H1 (cell line): ENCODE data around the gene ZMIZ1. TPM values are rescaled to one million over a fixed set of nuclear protein-coding genes. Genes with fewer than 3 reads are reported as not detected.

Source experiments
- CTCF ChIA-PET: fragments of 300-600 bp; sonication (Branson Sonifier 250); formaldehyde crosslinking; loops from one replicate; lab custom pipeline; 2021; ENCODE audit not compliant: partially characterized antibody; lab: Charles Lee
- POLR2A ChIA-PET: fragments of 300-600 bp; sonication (Branson Sonifier 250); formaldehyde crosslinking; loops from one replicate; lab custom pipeline; 2021; ENCODE audit warnings: inconsistent platforms; ENCODE audit not compliant: partially characterized antibody; lab: Charles Lee
- DNase-seq, 2 experiments: peaks; one replicate each; pipeline versions ENCODE4 v3.0.0 to v3.0.0-alpha.2; 2010 to 2022; ENCODE audit warnings: low spot score in 2 of 2, low read depth in 1 of 2, mixed read lengths in 1 of 2
- FAIRE-seq: peaks from 2 replicates; lab custom pipeline; 2011; peaks lifted over from hg19 to GRCh38; lab: Jason Lieb, UNC
- H2AFZ ChIP-seq: 2 replicates; pipeline ENCODE4 v1.8.1; 2012; ENCODE audit warnings: low read length, inconsistent platforms
- H2AK5ac ChIP-seq: 2 replicates; pipeline ENCODE4 v1.6.1; 2013; ENCODE audit warnings: low read depth, low read length
- H2BK120ac ChIP-seq: replicated peaks from 2 replicates; pipeline ENCODE3; 2013; ENCODE audit warnings: low read depth, low read length, inconsistent platforms
- H2BK12ac ChIP-seq: 2 replicates; pipeline ENCODE4 v1.6.1; 2013; ENCODE audit warnings: low read depth, low read length
- H2BK15ac ChIP-seq: 2 replicates; pipeline ENCODE4 v1.6.1; 2013; ENCODE audit warnings: low read length
- H2BK20ac ChIP-seq: 2 replicates; pipeline ENCODE4 v1.6.1; 2013; ENCODE audit warnings: low read length
- H2BK5ac ChIP-seq: 2 replicates; pipeline ENCODE4 v1.6.1; 2013; ENCODE audit warnings: low read depth, low read length
- H3K14ac ChIP-seq: 2 replicates; pipeline ENCODE4 v1.6.1; 2013; ENCODE audit warnings: inconsistent platforms; ENCODE audit not compliant: insufficient read length
- H3K18ac ChIP-seq: 2 replicates; pipeline ENCODE4 v1.6.1; 2013; ENCODE audit warnings: low read length; ENCODE audit errors: extremely low read depth
- H3K23ac ChIP-seq: 2 replicates; pipeline ENCODE4 v1.6.1; 2013; ENCODE audit warnings: inconsistent platforms; ENCODE audit not compliant: insufficient read length
- H3K23me2 ChIP-seq: 2 replicates; pipeline ENCODE4 v1.6.1; 2013; ENCODE audit warnings: low read depth, low read length
- H3K27ac ChIP-seq: 2 replicates; pipeline ENCODE4 v1.6.1; 2011; ENCODE audit warnings: low read depth, low read length, inconsistent platforms
- H3K27me3 ChIP-seq, 4 experiments: replicated peaks in 1 of 4; 1 replicate in 1 of 4; 2 replicates in 3 of 4; pipeline versions ENCODE4 v1.6.1 to v1.8.1; 2011 to 2013; ENCODE audit warnings: low read length in 3 of 4, mild to moderate bottlenecking in 3 of 4, inconsistent platforms in 2 of 4, mixed read lengths in 2 of 4, moderate library complexity in 1 of 4; ENCODE audit not compliant: control insufficient read depth in 3 of 4, insufficient read depth in 3 of 4; ENCODE audit errors: extremely low read depth in 1 of 4
- H3K36me3 ChIP-seq, 4 experiments: 2 replicates each; pipeline versions ENCODE4 v1.6.1 to v1.8.1; 2011 to 2013; ENCODE audit warnings: mild to moderate bottlenecking in 4 of 4, low read length in 3 of 4, moderate library complexity in 2 of 4, control low read depth in 1 of 4, inconsistent platforms in 1 of 4; ENCODE audit not compliant: insufficient read depth in 4 of 4, control insufficient read depth in 2 of 4
- H3K4ac ChIP-seq: replicated peaks from 2 replicates; pipeline ENCODE3; 2013; ENCODE audit warnings: low read length, low read depth, mixed read lengths, inconsistent platforms; ENCODE audit not compliant: insufficient read length
- H3K4me1 ChIP-seq, 4 experiments: replicated peaks in 1 of 4; 1 replicate in 1 of 4; 2 replicates in 3 of 4; pipeline versions ENCODE4 v1.6.1 to v1.8.1; 2011 to 2013; ENCODE audit warnings: low read length in 3 of 4, inconsistent platforms in 2 of 4, mixed read lengths in 1 of 4; ENCODE audit not compliant: insufficient read depth in 4 of 4, control insufficient read depth in 3 of 4
- H3K4me2 ChIP-seq, 2 experiments: 2 replicates each; pipeline versions ENCODE4 v1.6.1 to v1.8.1; 2011 to 2013; ENCODE audit warnings: low read depth in 2 of 2, low read length in 2 of 2, control low read depth in 1 of 2, inconsistent platforms in 1 of 2, mild to moderate bottlenecking in 1 of 2; ENCODE audit not compliant: insufficient read depth in 1 of 2
- H3K4me3 ChIP-seq, 4 experiments: fragments of 200-600, 300-600 bp in 1 of 4; sonication (generic), shearing (Covaris generic), sonication (Bioruptor Twin) in 1 of 4; 2 replicates each; pipeline versions ENCODE4 v1.5.1 to v1.8.1; 2011 to 2016; ENCODE audit warnings: low read length in 4 of 4, low read depth in 3 of 4, control low read depth in 2 of 4, inconsistent platforms in 2 of 4, mild to moderate bottlenecking in 2 of 4, mixed read lengths in 1 of 4, moderate library complexity in 1 of 4; ENCODE audit not compliant: insufficient read depth in 2 of 4; ENCODE audit errors: extremely low read depth in 1 of 4
- H3K56ac ChIP-seq: replicated peaks from 2 replicates; pipeline ENCODE3; 2013; ENCODE audit warnings: low read depth, mild to moderate bottlenecking, mixed read lengths, low read length, inconsistent platforms; ENCODE audit not compliant: insufficient read length
- H3K79me1 ChIP-seq: 2 replicates; pipeline ENCODE4 v1.6.1; 2013; ENCODE audit warnings: low read depth, low read length, control low read depth
- H3K79me2 ChIP-seq, 2 experiments: 2 replicates each; pipeline versions ENCODE4 v1.6.1 to v1.8.1; 2012 to 2013; ENCODE audit warnings: low read length in 2 of 2, mild to moderate bottlenecking in 2 of 2, inconsistent platforms in 1 of 2; ENCODE audit not compliant: insufficient read depth in 2 of 2, control insufficient read depth in 1 of 2
- H3K9ac ChIP-seq, 4 experiments: replicated peaks in 1 of 4; 1 replicate in 1 of 4; 2 replicates in 3 of 4; pipeline versions ENCODE4 v1.6.1 to v1.8.1; 2011 to 2013; ENCODE audit warnings: low read depth in 3 of 4, low read length in 3 of 4, control low read depth in 2 of 4, mild to moderate bottlenecking in 2 of 4, moderate library complexity in 2 of 4, inconsistent platforms in 1 of 4; ENCODE audit errors: extremely low read depth in 1 of 4
- H3K9me3 ChIP-seq, 2 experiments: 2 replicates each; pipeline versions ENCODE4 v1.6.1 to v1.8.1; 2012 to 2013; ENCODE audit warnings: mild to moderate bottlenecking in 2 of 2, moderate library complexity in 2 of 2, control low read depth in 1 of 2, inconsistent platforms in 1 of 2, low read depth in 1 of 2, low read length in 1 of 2, mixed read lengths in 1 of 2; ENCODE audit not compliant: insufficient read depth in 2 of 2
- H4K20me1 ChIP-seq, 2 experiments: replicated peaks in 1 of 2; 2 replicates each; pipeline versions ENCODE3 to v1.8.1; 2011 to 2013; ENCODE audit warnings: inconsistent platforms in 2 of 2, low read length in 2 of 2, mild to moderate bottlenecking in 1 of 2; ENCODE audit not compliant: insufficient read depth in 2 of 2, control insufficient read depth in 1 of 2
- H4K5ac ChIP-seq: 2 replicates; pipeline ENCODE4 v1.6.1; 2013; ENCODE audit warnings: low read length, low read depth, mixed read lengths, inconsistent platforms; ENCODE audit not compliant: insufficient read length
- H4K8ac ChIP-seq: 2 replicates; pipeline ENCODE4 v1.8.0; 2013; ENCODE audit warnings: mild to moderate bottlenecking, moderate library complexity, low read length, inconsistent platforms; ENCODE audit not compliant: insufficient read depth; ENCODE audit errors: extremely low read depth
- H4K91ac ChIP-seq: replicated peaks from 2 replicates; pipeline ENCODE3; 2013; ENCODE audit warnings: low read length, mixed read lengths, inconsistent platforms; ENCODE audit not compliant: insufficient read length
- CBX8 ChIP-seq: fragments of 300-800, 300-1000 bp; sonication (generic); IDR thresholded peaks from 2 replicates; pipeline ENCODE4 v1.7.1; 2016; ENCODE audit warnings: low read depth, low read length, borderline replicate concordance
- CEBPB ChIP-seq: IDR thresholded peaks from 2 replicates; pipeline ENCODE4 v1.6.1; 2012; ENCODE audit warnings: low read depth, low read length
- EGR1 ChIP-seq: IDR thresholded peaks from 2 replicates; pipeline ENCODE4 v1.6.1; 2011; ENCODE audit warnings: low read depth, low read length, borderline replicate concordance
- EZH2 ChIP-seq: fragments of 200-600 bp; sonication (generic); IDR thresholded peaks from 2 replicates; pipeline ENCODE4 v1.7.1; 2012; ENCODE audit warnings: low read depth, mild to moderate bottlenecking, moderate library complexity, low read length, inconsistent platforms; ENCODE audit not compliant: severe bottlenecking
- FOSL1 ChIP-seq: IDR thresholded peaks from 2 replicates; pipeline ENCODE4 v1.6.1; 2011; ENCODE audit warnings: mild to moderate bottlenecking, low read depth, low read length, moderate library complexity; ENCODE audit not compliant: insufficient read depth
- JUN ChIP-seq: IDR thresholded peaks from 2 replicates; pipeline ENCODE4 v1.6.1; 2011; ENCODE audit warnings: low read depth, mild to moderate bottlenecking, improper control_type of control experiment, low read length
- POLR2A ChIP-seq, 2 experiments: IDR thresholded peaks; 1 replicate in 1 of 2; 2 replicates in 1 of 2; pipeline ENCODE4 v1.6.1; 2011; ENCODE audit warnings: low read depth in 2 of 2, low read length in 2 of 2, mild to moderate bottlenecking in 2 of 2; ENCODE audit errors: control extremely low read depth in 1 of 2
- RAD21 ChIP-seq, 2 experiments: IDR thresholded peaks in 1 of 2; conservative IDR thresholded peaks in 1 of 2; 2 replicates each; pipeline ENCODE4 v1.6.1; 2011; ENCODE audit warnings: low read depth in 2 of 2, low read length in 2 of 2, improper control_type of control experiment in 1 of 2, inconsistent platforms in 1 of 2, mild to moderate bottlenecking in 1 of 2, moderate library complexity in 1 of 2
- RNF2 ChIP-seq: fragments of 200-900, 300-1000 bp; sonication (generic); IDR thresholded peaks from 2 replicates; pipeline ENCODE4 v1.7.1; 2016; ENCODE audit warnings: borderline replicate concordance, low read depth, mild to moderate bottlenecking, antibody characterized with exemption, low read length; ENCODE audit not compliant: poor library complexity, severe bottlenecking; ENCODE audit errors: missing control alignments
- TBP ChIP-seq: IDR thresholded peaks from 2 replicates; pipeline ENCODE4 v1.6.1; 2011; ENCODE audit warnings: low read depth, low read length, improper control_type of control experiment
- TCF12 ChIP-seq: IDR thresholded peaks from 2 replicates; pipeline ENCODE4 v1.6.1; 2011; ENCODE audit warnings: low read depth, mild to moderate bottlenecking, low read length
- TEAD4 ChIP-seq: IDR thresholded peaks from 2 replicates; pipeline ENCODE4 v1.6.1; 2012; ENCODE audit warnings: low read depth, low read length, inconsistent platforms, mixed read lengths
- ZNF274 ChIP-seq: IDR thresholded peaks from 2 replicates; pipeline ENCODE4 v1.7.0; 2012; ENCODE audit warnings: low read length, borderline replicate concordance; ENCODE audit errors: extremely low read depth
- WGBS, 2 experiments: shearing (Covaris generic) in 1 of 2; methylation state at CpG; one replicate each; pipeline versions ENCODE4 v1.1.6 to v1.1.7; 2013 to 2015; ENCODE audit warnings: low lambda C conversion rate in 2 of 2, mixed read lengths in 2 of 2, inconsistent platforms in 1 of 2, low coverage in 1 of 2, missing lambda C conversion rate in 1 of 2; ENCODE audit not compliant: insufficient replicate concordance in 2 of 2, insufficient coverage in 1 of 2, insufficient read length in 1 of 2; ENCODE audit errors: extremely low coverage in 1 of 2, missing lambda C conversion rate in 1 of 2; 5-methylcytosine and 5-hydroxymethylcytosine counted together
- polyA plus RNA-seq, 7 experiments: library from polyadenylated mRNA; depleted of rRNA in 3 of 7; stranded (reverse) in 5 of 7; unstranded in 2 of 7; fragments of >200 nt in 5 of 7; fragments of 200-250 nt in 2 of 7; gene quantifications; 1 replicate in 5 of 7; 2 replicates in 1 of 7; 4 replicates in 1 of 7; pipeline versions ENCODE4 v1.2.1 to v1.2.3, GENCODE V29; 2011 to 2013; ENCODE audit warnings: missing spikeins in 2 of 7, mixed read lengths in 2 of 7
- total RNA-seq: library from RNA; stranded (reverse); fragmentation: NEBNext Ultra II Directional; extraction: Animal tissue kit (Norgen Biotek cat#: 25700); gene quantifications from 2 replicates; pipeline ENCODE4 v1.2.1, GENCODE V29; 2021

The ZMIZ1 gene
- total and polyA plus RNA-seq, 2 of the 8 experiments (the other 6 are each of a cell fraction or from before 2014, with no cell fraction given): 8.1 to 28.0 TPM

- H3K4me1 ChIP-seq: peaks cover 0 to 14% (median 6%) of the 10 kb centered on the region in 4 experiments; a peak in 6 of 7 replicates
- H3K27ac ChIP-seq: no peak overlapping the region
- no peak overlapping the region for H2BK12ac ChIP-seq
- H3K56ac ChIP-seq: no peak overlapping the region
- ChIA-PET CTCF (interaction anchor here (1.3 kb wide), 1 partner anchor 60 kb away, joined by 3 read pairs; no protein-coding TSS in a partner anchor), POLR2A (interaction anchor here (1.0 to 1.4 kb wide), 2 partner anchors 9 to 24 kb away, joined by 3 to 4 read pairs; no protein-coding TSS in a partner anchor)
- no peak overlapping the region for H4K91ac ChIP-seq
- no peaks in the 10 kb centered on the region; a peak in 1 of 7 replicates for H3K27me3 ChIP-seq
- no peak overlapping the region for H3K23ac ChIP-seq
- peaks cover 5% of the 10 kb centered on the region for H3K79me1 ChIP-seq
- no peak overlapping the region for H3K14ac ChIP-seq
- no peak overlapping the region for H3K4me2 ChIP-seq
- H2BK20ac ChIP-seq: no peak overlapping the region
- H4K20me1 ChIP-seq: peaks cover 13 to 17% of the 10 kb centered on the region in 2 experiments
- H2AK5ac ChIP-seq: no peak overlapping the region
- no peak for FAIRE-seq
- H4K8ac ChIP-seq: no peak overlapping the region
- no peaks in the 10 kb centered on the region for H3K9me3 ChIP-seq
- no peak overlapping the region for H2AFZ ChIP-seq
- peaks cover 0 to 6% (median 0%) of the 10 kb centered on the region in 4 experiments; a peak in 1 of 8 replicates for H3K36me3 ChIP-seq
- no peaks in the 10 kb centered on the region for H3K79me2 ChIP-seq
- H2BK15ac ChIP-seq: no peak overlapping the region
- no peak for DNase-seq
- H3K4me3 ChIP-seq: no peak overlapping the region
- no peak overlapping the region for H3K9ac ChIP-seq
- 88% methylated on average over 10 of the region's 10 CpGs; no CpG with 5 or more reads in 1 of the 2 experiments for WGBS, 2 experiments
- no peak overlapping the region for H3K18ac ChIP-seq
- H3K4ac ChIP-seq: no peak overlapping the region
- H4K5ac ChIP-seq: no peak overlapping the region
- no peaks in the 10 kb centered on the region for H3K23me2 ChIP-seq
- H2BK120ac ChIP-seq: no peak overlapping the region
- H2BK5ac ChIP-seq: no peak overlapping the region
- TF ChIP-seq CBX8: no peak
- no peak for TF ChIP-seq EGR1
- no peak for TF ChIP-seq ZNF274
- TF ChIP-seq JUN: no peak
- no peak for TF ChIP-seq TCF12
- TF ChIP-seq TBP: no peak
- no peak for TF ChIP-seq POLR2A (IDR thresholded peaks at IDR 0.05; ENCODE audit: control extremely low read depth in 1 of 2, low read depth in 2 of 2, low read length in 2 of 2)
- TF ChIP-seq TEAD4: no peak
- no peak for TF ChIP-seq RAD21 (IDR thresholded peaks at IDR 0.05 in 1 of 2, conservative IDR thresholded peaks at IDR 0.05 in 1 of 2; ENCODE audit: low read depth in 2 of 2, low read length in 2 of 2)
- TF ChIP-seq FOSL1: no peak
- no peak for TF ChIP-seq RNF2
- no peak for TF ChIP-seq EZH2
- no peak for TF ChIP-seq CEBPB
These were observed 195.2 kb downstream of the ZMIZ1 start for GRCh38 chr10:79263939-79264338.
